H1 (cell line): Measurements from ENCODE around the gene STK32A. TPM values are rescaled to one million over a fixed set of nuclear protein-coding genes. Genes with fewer than 3 reads are reported as not detected.

ENCODE experiments used
- CTCF ChIA-PET: fragments of 300-600 bp; sonication (Branson Sonifier 250); formaldehyde crosslinking; loops from one replicate; lab custom pipeline; 2021; ENCODE audit not compliant: partially characterized antibody; lab: Charles Lee
- POLR2A ChIA-PET: fragments of 300-600 bp; sonication (Branson Sonifier 250); formaldehyde crosslinking; loops from one replicate; lab custom pipeline; 2021; ENCODE audit warnings: inconsistent platforms; ENCODE audit not compliant: partially characterized antibody; lab: Charles Lee
- DNase-seq, 2 experiments: peaks; one replicate each; pipeline versions ENCODE4 v3.0.0 to v3.0.0-alpha.2; 2010 to 2022; ENCODE audit warnings: low spot score in 2 of 2, low read depth in 1 of 2, mixed read lengths in 1 of 2
- FAIRE-seq: peaks from 2 replicates; lab custom pipeline; 2011; peaks lifted over from hg19 to GRCh38; lab: Jason Lieb, UNC
- H2AFZ ChIP-seq: 2 replicates; pipeline ENCODE4 v1.8.1; 2012; ENCODE audit warnings: low read length, inconsistent platforms
- H2AK5ac ChIP-seq: 2 replicates; pipeline ENCODE4 v1.6.1; 2013; ENCODE audit warnings: low read depth, low read length
- H2BK120ac ChIP-seq: replicated peaks from 2 replicates; pipeline ENCODE3; 2013; ENCODE audit warnings: low read depth, low read length, inconsistent platforms
- H2BK12ac ChIP-seq: 2 replicates; pipeline ENCODE4 v1.6.1; 2013; ENCODE audit warnings: low read depth, low read length
- H2BK15ac ChIP-seq: 2 replicates; pipeline ENCODE4 v1.6.1; 2013; ENCODE audit warnings: low read length
- H2BK20ac ChIP-seq: 2 replicates; pipeline ENCODE4 v1.6.1; 2013; ENCODE audit warnings: low read length
- H2BK5ac ChIP-seq: 2 replicates; pipeline ENCODE4 v1.6.1; 2013; ENCODE audit warnings: low read depth, low read length
- H3K14ac ChIP-seq: 2 replicates; pipeline ENCODE4 v1.6.1; 2013; ENCODE audit warnings: inconsistent platforms; ENCODE audit not compliant: insufficient read length
- H3K18ac ChIP-seq: 2 replicates; pipeline ENCODE4 v1.6.1; 2013; ENCODE audit warnings: low read length; ENCODE audit errors: extremely low read depth
- H3K23ac ChIP-seq: 2 replicates; pipeline ENCODE4 v1.6.1; 2013; ENCODE audit warnings: inconsistent platforms; ENCODE audit not compliant: insufficient read length
- H3K23me2 ChIP-seq: 2 replicates; pipeline ENCODE4 v1.6.1; 2013; ENCODE audit warnings: low read depth, low read length
- H3K27ac ChIP-seq: 2 replicates; pipeline ENCODE4 v1.6.1; 2011; ENCODE audit warnings: low read depth, low read length, inconsistent platforms
- H3K27me3 ChIP-seq, 4 experiments: replicated peaks in 1 of 4; 1 replicate in 1 of 4; 2 replicates in 3 of 4; pipeline versions ENCODE4 v1.6.1 to v1.8.1; 2011 to 2013; ENCODE audit warnings: low read length in 3 of 4, mild to moderate bottlenecking in 3 of 4, inconsistent platforms in 2 of 4, mixed read lengths in 2 of 4, moderate library complexity in 1 of 4; ENCODE audit not compliant: control insufficient read depth in 3 of 4, insufficient read depth in 3 of 4; ENCODE audit errors: extremely low read depth in 1 of 4
- H3K36me3 ChIP-seq, 4 experiments: 2 replicates each; pipeline versions ENCODE4 v1.6.1 to v1.8.1; 2011 to 2013; ENCODE audit warnings: mild to moderate bottlenecking in 4 of 4, low read length in 3 of 4, moderate library complexity in 2 of 4, control low read depth in 1 of 4, inconsistent platforms in 1 of 4; ENCODE audit not compliant: insufficient read depth in 4 of 4, control insufficient read depth in 2 of 4
- H3K4ac ChIP-seq: replicated peaks from 2 replicates; pipeline ENCODE3; 2013; ENCODE audit warnings: low read length, low read depth, mixed read lengths, inconsistent platforms; ENCODE audit not compliant: insufficient read length
- H3K4me1 ChIP-seq, 4 experiments: replicated peaks in 1 of 4; 1 replicate in 1 of 4; 2 replicates in 3 of 4; pipeline versions ENCODE4 v1.6.1 to v1.8.1; 2011 to 2013; ENCODE audit warnings: low read length in 3 of 4, inconsistent platforms in 2 of 4, mixed read lengths in 1 of 4; ENCODE audit not compliant: insufficient read depth in 4 of 4, control insufficient read depth in 3 of 4
- H3K4me2 ChIP-seq, 2 experiments: 2 replicates each; pipeline versions ENCODE4 v1.6.1 to v1.8.1; 2011 to 2013; ENCODE audit warnings: low read depth in 2 of 2, low read length in 2 of 2, control low read depth in 1 of 2, inconsistent platforms in 1 of 2, mild to moderate bottlenecking in 1 of 2; ENCODE audit not compliant: insufficient read depth in 1 of 2
- H3K4me3 ChIP-seq, 4 experiments: fragments of 200-600, 300-600 bp in 1 of 4; sonication (generic), shearing (Covaris generic), sonication (Bioruptor Twin) in 1 of 4; 2 replicates each; pipeline versions ENCODE4 v1.5.1 to v1.8.1; 2011 to 2016; ENCODE audit warnings: low read length in 4 of 4, low read depth in 3 of 4, control low read depth in 2 of 4, inconsistent platforms in 2 of 4, mild to moderate bottlenecking in 2 of 4, mixed read lengths in 1 of 4, moderate library complexity in 1 of 4; ENCODE audit not compliant: insufficient read depth in 2 of 4; ENCODE audit errors: extremely low read depth in 1 of 4
- H3K56ac ChIP-seq: replicated peaks from 2 replicates; pipeline ENCODE3; 2013; ENCODE audit warnings: low read depth, mild to moderate bottlenecking, mixed read lengths, low read length, inconsistent platforms; ENCODE audit not compliant: insufficient read length
- H3K79me1 ChIP-seq: 2 replicates; pipeline ENCODE4 v1.6.1; 2013; ENCODE audit warnings: low read depth, low read length, control low read depth
- H3K79me2 ChIP-seq, 2 experiments: 2 replicates each; pipeline versions ENCODE4 v1.6.1 to v1.8.1; 2012 to 2013; ENCODE audit warnings: low read length in 2 of 2, mild to moderate bottlenecking in 2 of 2, inconsistent platforms in 1 of 2; ENCODE audit not compliant: insufficient read depth in 2 of 2, control insufficient read depth in 1 of 2
- H3K9ac ChIP-seq, 4 experiments: replicated peaks in 1 of 4; 1 replicate in 1 of 4; 2 replicates in 3 of 4; pipeline versions ENCODE4 v1.6.1 to v1.8.1; 2011 to 2013; ENCODE audit warnings: low read depth in 3 of 4, low read length in 3 of 4, control low read depth in 2 of 4, mild to moderate bottlenecking in 2 of 4, moderate library complexity in 2 of 4, inconsistent platforms in 1 of 4; ENCODE audit errors: extremely low read depth in 1 of 4
- H3K9me3 ChIP-seq, 2 experiments: 2 replicates each; pipeline versions ENCODE4 v1.6.1 to v1.8.1; 2012 to 2013; ENCODE audit warnings: mild to moderate bottlenecking in 2 of 2, moderate library complexity in 2 of 2, control low read depth in 1 of 2, inconsistent platforms in 1 of 2, low read depth in 1 of 2, low read length in 1 of 2, mixed read lengths in 1 of 2; ENCODE audit not compliant: insufficient read depth in 2 of 2
- H4K20me1 ChIP-seq, 2 experiments: replicated peaks in 1 of 2; 2 replicates each; pipeline versions ENCODE3 to v1.8.1; 2011 to 2013; ENCODE audit warnings: inconsistent platforms in 2 of 2, low read length in 2 of 2, mild to moderate bottlenecking in 1 of 2; ENCODE audit not compliant: insufficient read depth in 2 of 2, control insufficient read depth in 1 of 2
- H4K5ac ChIP-seq: 2 replicates; pipeline ENCODE4 v1.6.1; 2013; ENCODE audit warnings: low read length, low read depth, mixed read lengths, inconsistent platforms; ENCODE audit not compliant: insufficient read length
- H4K8ac ChIP-seq: 2 replicates; pipeline ENCODE4 v1.8.0; 2013; ENCODE audit warnings: mild to moderate bottlenecking, moderate library complexity, low read length, inconsistent platforms; ENCODE audit not compliant: insufficient read depth; ENCODE audit errors: extremely low read depth
- H4K91ac ChIP-seq: replicated peaks from 2 replicates; pipeline ENCODE3; 2013; ENCODE audit warnings: low read length, mixed read lengths, inconsistent platforms; ENCODE audit not compliant: insufficient read length
- ASH2L ChIP-seq: fragments of 200-600, 300-600 bp; sonication (generic); IDR thresholded peaks from one replicate; pipeline ENCODE4 v1.7.1; 2017; ENCODE audit warnings: low read length
- CBX5 ChIP-seq: fragments of 300-800, 300-1000 bp; sonication (generic); IDR thresholded peaks from 2 replicates; pipeline ENCODE4 v1.7.1; 2016; ENCODE audit warnings: antibody characterized with exemption, low read length, low read depth
- CHD1 ChIP-seq: IDR thresholded peaks from 2 replicates; pipeline ENCODE4 v1.6.1; 2012; ENCODE audit warnings: low read depth, low read length, improper control_type of control experiment
- EP300 ChIP-seq, 2 experiments: IDR thresholded peaks; 1 replicate in 1 of 2; 2 replicates in 1 of 2; pipeline ENCODE4 v1.6.1; 2011 to 2012; ENCODE audit warnings: low read depth in 2 of 2, low read length in 2 of 2, mild to moderate bottlenecking in 2 of 2, borderline replicate concordance in 1 of 2, inconsistent platforms in 1 of 2, moderate library complexity in 1 of 2
- GABPA ChIP-seq: IDR thresholded peaks from 2 replicates; pipeline ENCODE4 v1.6.1; 2011; ENCODE audit warnings: mild to moderate bottlenecking, low read length, moderate library complexity, borderline replicate concordance; ENCODE audit not compliant: insufficient read depth
- GTF2F1 ChIP-seq: IDR thresholded peaks from 2 replicates; pipeline ENCODE4 v1.6.1; 2012; ENCODE audit warnings: low read depth, low read length, improper control_type of control experiment, borderline replicate concordance
- KDM4A ChIP-seq: IDR thresholded peaks from one replicate; pipeline ENCODE4 v1.7.1; 2012; ENCODE audit warnings: low read depth, mild to moderate bottlenecking, moderate library complexity, low read length, inconsistent platforms; ENCODE audit not compliant: severe bottlenecking
- POLR2A ChIP-seq, 2 experiments: IDR thresholded peaks; 1 replicate in 1 of 2; 2 replicates in 1 of 2; pipeline ENCODE4 v1.6.1; 2011; ENCODE audit warnings: low read depth in 2 of 2, low read length in 2 of 2, mild to moderate bottlenecking in 2 of 2; ENCODE audit errors: control extremely low read depth in 1 of 2
- RAD21 ChIP-seq, 2 experiments: IDR thresholded peaks in 1 of 2; conservative IDR thresholded peaks in 1 of 2; 2 replicates each; pipeline ENCODE4 v1.6.1; 2011; ENCODE audit warnings: low read depth in 2 of 2, low read length in 2 of 2, improper control_type of control experiment in 1 of 2, inconsistent platforms in 1 of 2, mild to moderate bottlenecking in 1 of 2, moderate library complexity in 1 of 2
- RNF2 ChIP-seq: fragments of 200-900, 300-1000 bp; sonication (generic); IDR thresholded peaks from 2 replicates; pipeline ENCODE4 v1.7.1; 2016; ENCODE audit warnings: borderline replicate concordance, low read depth, mild to moderate bottlenecking, antibody characterized with exemption, low read length; ENCODE audit not compliant: poor library complexity, severe bottlenecking; ENCODE audit errors: missing control alignments
- SIN3A ChIP-seq, 2 experiments: IDR thresholded peaks in 1 of 2; conservative IDR thresholded peaks in 1 of 2; 2 replicates each; pipeline ENCODE4 v1.6.1; 2011 to 2012; ENCODE audit warnings: low read length in 2 of 2, improper control_type of control experiment in 1 of 2, low read depth in 1 of 2, mild to moderate bottlenecking in 1 of 2
- WGBS, 2 experiments: shearing (Covaris generic) in 1 of 2; methylation state at CpG; one replicate each; pipeline versions ENCODE4 v1.1.6 to v1.1.7; 2013 to 2015; ENCODE audit warnings: low lambda C conversion rate in 2 of 2, mixed read lengths in 2 of 2, inconsistent platforms in 1 of 2, low coverage in 1 of 2, missing lambda C conversion rate in 1 of 2; ENCODE audit not compliant: insufficient replicate concordance in 2 of 2, insufficient coverage in 1 of 2, insufficient read length in 1 of 2; ENCODE audit errors: extremely low coverage in 1 of 2, missing lambda C conversion rate in 1 of 2; 5-methylcytosine and 5-hydroxymethylcytosine counted together
- polyA plus RNA-seq, 7 experiments: library from polyadenylated mRNA; depleted of rRNA in 3 of 7; stranded (reverse) in 5 of 7; unstranded in 2 of 7; fragments of >200 nt in 5 of 7; fragments of 200-250 nt in 2 of 7; gene quantifications; 1 replicate in 5 of 7; 2 replicates in 1 of 7; 4 replicates in 1 of 7; pipeline versions ENCODE4 v1.2.1 to v1.2.3, GENCODE V29; 2011 to 2013; ENCODE audit warnings: missing spikeins in 2 of 7, mixed read lengths in 2 of 7
- total RNA-seq: library from RNA; stranded (reverse); fragmentation: NEBNext Ultra II Directional; extraction: Animal tissue kit (Norgen Biotek cat#: 25700); gene quantifications from 2 replicates; pipeline ENCODE4 v1.2.1, GENCODE V29; 2021

The STK32A gene
- total and polyA plus RNA-seq, 2 of the 8 experiments (the other 6 are each of a cell fraction or from before 2014, with no cell fraction given) = 1.3 to 2.5 TPM

GRCh38 chr5:147193123-147193522 is 41.7 kb upstream of the STK32A start:
- ChIA-PET CTCF (interaction anchor here (1.4 kb wide), 1 partner anchor 31 kb away, joined by 3 read pairs; no protein-coding TSS in a partner anchor), POLR2A (no interaction called here)
- DNase-seq (no peak), FAIRE-seq (no peak)
- Histone ChIP-seq H4K20me1 (no peaks in the 10 kb centered on the region), H4K8ac (no peak overlapping the region), H3K27ac (no peak overlapping the region), H2AFZ (peak overlapping the region; percentile 79; the same call in 1 of the 2 replicates), H4K91ac (no peak overlapping the region), H3K9ac (no peak overlapping the region), H2BK12ac (no peak overlapping the region), H2BK5ac (no peak overlapping the region), H3K4me2 (no peak overlapping the region), H2BK20ac (no peak overlapping the region), H3K18ac (no peak overlapping the region), H3K27me3 (no peaks in the 10 kb centered on the region), H3K23me2 (no peaks in the 10 kb centered on the region), H3K79me2 (no peaks in the 10 kb centered on the region), H4K5ac (no peak overlapping the region), H3K79me1 (no peaks in the 10 kb centered on the region), H3K4ac (no peak overlapping the region), H3K4me1 (peaks cover 0 to 15% (median 6%) of the 10 kb centered on the region in 4 experiments; a peak in 3 of 7 replicates), H2BK120ac (no peak overlapping the region), H2BK15ac (no peak overlapping the region), H3K36me3 (no peaks in the 10 kb centered on the region), H3K23ac (no peak overlapping the region), H3K14ac (no peak overlapping the region), H3K9me3 (no peaks in the 10 kb centered on the region), H3K4me3 (no peak overlapping the region), H2AK5ac (no peak overlapping the region), H3K56ac (no peak overlapping the region)
- WGBS, 2 experiments = 55% methylated on average over 1 of the region's 1 CpG; no CpG with 5 or more reads in 1 of the 2 experiments
- TF ChIP-seq GABPA = no peak
- no peak for TF ChIP-seq CHD1
- no peak for TF ChIP-seq GTF2F1
- TF ChIP-seq POLR2A (IDR thresholded peaks at IDR 0.05; ENCODE audit: control extremely low read depth in 1 of 2, low read depth in 2 of 2, low read length in 2 of 2) = no peak
- no peak for TF ChIP-seq EP300 (IDR thresholded peaks at IDR 0.05; ENCODE audit: borderline replicate concordance in 1 of 2, low read depth in 2 of 2, low read length in 2 of 2)
- no peak for TF ChIP-seq KDM4A
- TF ChIP-seq RNF2 = no peak
- no peak for TF ChIP-seq SIN3A (conservative IDR thresholded peaks at IDR 0.05 in 1 of 2, IDR thresholded peaks at IDR 0.05 in 1 of 2; ENCODE audit: low read depth in 1 of 2, low read length in 2 of 2)
- no peak for TF ChIP-seq CBX5
- no peak for TF ChIP-seq RAD21 (IDR thresholded peaks at IDR 0.05 in 1 of 2, conservative IDR thresholded peaks at IDR 0.05 in 1 of 2; ENCODE audit: low read depth in 2 of 2, low read length in 2 of 2)
- TF ChIP-seq ASH2L = no peak
